Cortex of kidney (tissue), 1 donor: ENCODE data around the gene TRIM7.
"Not testable (repeated sequence)": the region's sequence is repeated elsewhere in the genome, so short reads cannot be mapped to it uniquely, and the experiment has no call there.

Source experiments
- DNase-seq: peaks from one replicate; lab custom pipeline; 2025; lab: John Stamatoyannopoulos, UW

TRIM7 gene

GRCh38 chr5:181173027-181173419 is 32.0 kb downstream of the TRIM7 start:
- no peak for DNase-seq

DNA sequence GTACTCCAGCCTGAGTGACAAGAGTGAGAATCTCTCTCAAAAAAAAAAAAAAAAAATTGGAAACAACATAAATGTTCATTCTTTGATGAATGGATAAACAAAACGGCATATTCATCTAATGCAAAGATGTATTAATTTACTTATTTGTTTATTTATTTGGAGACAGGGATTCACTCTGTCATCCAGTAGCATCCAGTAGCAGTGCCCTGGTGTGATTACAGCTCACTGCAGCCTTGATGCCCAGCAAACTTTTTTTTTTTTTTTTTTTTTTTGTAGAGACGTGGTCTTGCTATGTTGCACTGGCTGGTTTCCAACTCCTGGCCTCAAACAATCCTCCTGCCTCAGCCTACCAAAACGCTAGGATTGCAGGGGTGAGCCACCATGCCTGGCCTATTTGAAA is 33.2 kb downstream of the TRIM7 start:
- no peak for DNase-seq

DNA sequence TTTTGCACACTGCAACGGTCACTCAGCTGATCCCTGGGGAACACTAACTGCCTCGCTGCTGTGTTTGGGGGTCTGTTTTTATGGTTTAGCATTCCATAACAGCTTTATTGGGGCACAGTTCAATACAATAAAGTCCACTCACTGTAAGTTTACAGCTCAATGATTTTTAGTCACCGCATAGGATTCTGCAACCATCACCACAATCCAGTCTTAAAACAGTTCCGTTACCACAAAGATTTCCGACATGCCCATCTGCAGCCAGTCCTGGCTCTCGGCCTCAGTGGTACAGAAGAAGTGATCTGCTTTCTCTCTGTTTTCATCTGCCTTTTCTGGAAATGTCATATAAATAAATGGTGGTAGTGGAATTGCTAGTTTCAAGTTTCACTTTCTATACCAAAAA is 34.0 kb downstream of the TRIM7 start:
- DNase-seq = no peak

DNA sequence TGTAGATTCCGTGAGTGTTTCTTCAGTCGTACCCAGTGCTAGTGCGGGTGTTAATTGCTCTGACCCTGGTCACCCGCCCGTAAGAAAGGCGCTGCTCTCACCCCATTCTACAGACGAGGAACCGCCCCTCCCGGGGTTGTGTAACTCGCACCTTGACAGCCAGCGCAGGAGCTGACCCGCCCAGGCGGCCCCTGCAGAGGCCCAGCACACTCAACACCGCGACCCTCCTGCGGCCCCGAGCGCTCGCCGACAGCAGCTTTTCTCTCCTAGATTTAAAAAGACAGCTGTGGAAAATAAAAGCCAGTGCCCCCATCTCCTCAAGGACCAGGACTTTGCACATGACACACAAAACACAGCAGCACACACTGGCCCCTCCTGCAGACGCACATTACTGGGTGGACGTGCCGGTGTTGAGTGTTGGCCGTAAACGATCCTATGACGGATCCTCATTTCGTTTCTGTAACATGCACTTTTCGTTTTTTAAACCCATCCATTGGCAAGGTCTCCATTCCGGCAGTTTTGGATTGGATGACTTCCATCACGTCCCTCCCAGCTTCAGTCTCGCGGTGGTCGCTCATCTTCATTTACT is 34.7 kb downstream of the TRIM7 start:
- no peak for DNase-seq

DNA sequence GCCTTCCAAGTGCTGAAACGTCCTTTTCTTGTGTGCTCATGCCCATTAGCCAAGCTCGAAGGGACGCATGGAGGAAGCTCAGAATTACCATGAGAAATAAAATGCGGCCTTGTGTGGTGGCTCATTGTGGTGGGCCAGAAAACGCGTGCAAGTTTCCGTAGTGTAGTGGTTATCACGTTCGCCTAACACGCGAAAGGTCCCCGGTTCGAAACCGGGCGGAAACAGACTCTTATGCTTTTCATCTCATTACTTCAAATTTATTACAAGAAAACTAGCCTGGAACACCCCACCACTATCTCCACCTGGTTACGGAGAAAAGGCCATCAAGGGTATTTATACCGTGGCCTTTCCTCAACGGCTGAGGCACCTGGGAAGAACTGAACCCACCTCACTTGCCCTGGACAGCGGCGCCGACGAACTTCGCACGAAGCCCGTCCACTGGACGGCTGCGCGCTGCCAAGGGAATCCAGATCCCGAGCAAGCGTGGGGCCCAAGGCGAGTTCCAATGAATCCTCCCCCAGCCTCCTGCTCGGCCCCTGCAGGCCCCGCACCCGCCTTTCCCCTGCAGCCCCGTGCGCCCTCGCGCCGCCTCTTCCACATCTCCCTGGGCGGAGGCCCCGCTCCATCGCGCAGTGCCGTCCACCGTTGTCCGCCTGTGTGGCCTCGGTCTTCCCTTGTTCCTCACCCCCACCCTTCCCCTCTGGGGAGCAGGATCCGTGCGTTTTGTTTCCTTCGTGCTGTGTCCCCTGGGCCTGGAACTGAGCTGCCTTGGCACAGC is 35.3 kb downstream of the TRIM7 start:
- not testable (repeated sequence) for DNase-seq

- DNase-seq = no peak
Observed at GRCh38 chr5:181168595-181169118, 36.3 kb downstream of the TRIM7 start.

GRCh38 chr5:181167814-181168488 is 37.0 kb downstream of the TRIM7 start:
- no peak for DNase-seq

GRCh38 chr5:181166812-181167733 is 37.9 kb downstream of the TRIM7 start:
- DNase-seq = no peak

DNA sequence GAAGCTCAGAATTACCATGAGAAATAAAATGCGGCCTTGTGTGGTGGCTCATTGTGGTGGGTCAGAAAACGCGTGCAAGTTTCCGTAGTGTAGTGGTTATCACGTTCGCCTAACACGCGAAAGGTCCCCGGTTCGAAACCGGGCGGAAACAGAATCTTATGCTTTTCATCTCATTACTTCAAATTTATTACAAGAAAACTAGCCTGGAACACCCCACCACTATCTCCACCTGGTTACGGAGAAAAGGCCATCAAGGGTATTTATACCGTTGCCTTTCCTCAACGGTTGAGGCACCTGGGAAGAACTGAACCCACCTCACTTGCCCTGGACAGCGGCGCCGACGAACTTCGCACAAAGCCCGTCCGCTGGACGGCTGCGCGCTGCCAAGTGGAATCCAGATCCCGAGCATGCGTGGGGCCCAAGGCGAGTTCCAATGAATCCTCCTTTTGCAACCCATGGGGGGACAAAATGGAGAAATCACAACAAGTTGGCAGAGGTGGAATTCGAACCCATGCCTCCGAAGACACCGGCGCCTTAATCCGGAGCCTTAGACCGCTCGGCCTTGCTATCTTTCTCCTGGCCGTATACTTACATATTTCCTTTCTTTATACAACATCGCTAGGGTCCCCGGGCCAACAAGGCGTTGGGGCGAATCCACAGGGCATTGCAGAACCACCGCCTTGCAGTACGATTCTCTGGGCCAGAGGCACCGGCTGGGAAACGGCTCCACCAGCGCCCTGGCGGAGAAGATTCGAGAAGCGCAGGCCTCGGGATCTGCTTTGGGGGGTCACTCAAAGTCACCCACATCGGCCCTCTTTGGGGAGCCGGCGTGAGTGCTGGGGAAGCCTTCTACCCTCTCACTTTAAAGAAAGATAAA is 40.7 kb downstream of the TRIM7 start:
- DNase-seq = no peak

- DNase-seq = no peak
Observed at GRCh38 chr5:181163487-181164075, 41.4 kb downstream of the TRIM7 start.

GRCh38 chr5:181161534-181162175 is 43.3 kb downstream of the TRIM7 start:
- no peak for DNase-seq

DNA sequence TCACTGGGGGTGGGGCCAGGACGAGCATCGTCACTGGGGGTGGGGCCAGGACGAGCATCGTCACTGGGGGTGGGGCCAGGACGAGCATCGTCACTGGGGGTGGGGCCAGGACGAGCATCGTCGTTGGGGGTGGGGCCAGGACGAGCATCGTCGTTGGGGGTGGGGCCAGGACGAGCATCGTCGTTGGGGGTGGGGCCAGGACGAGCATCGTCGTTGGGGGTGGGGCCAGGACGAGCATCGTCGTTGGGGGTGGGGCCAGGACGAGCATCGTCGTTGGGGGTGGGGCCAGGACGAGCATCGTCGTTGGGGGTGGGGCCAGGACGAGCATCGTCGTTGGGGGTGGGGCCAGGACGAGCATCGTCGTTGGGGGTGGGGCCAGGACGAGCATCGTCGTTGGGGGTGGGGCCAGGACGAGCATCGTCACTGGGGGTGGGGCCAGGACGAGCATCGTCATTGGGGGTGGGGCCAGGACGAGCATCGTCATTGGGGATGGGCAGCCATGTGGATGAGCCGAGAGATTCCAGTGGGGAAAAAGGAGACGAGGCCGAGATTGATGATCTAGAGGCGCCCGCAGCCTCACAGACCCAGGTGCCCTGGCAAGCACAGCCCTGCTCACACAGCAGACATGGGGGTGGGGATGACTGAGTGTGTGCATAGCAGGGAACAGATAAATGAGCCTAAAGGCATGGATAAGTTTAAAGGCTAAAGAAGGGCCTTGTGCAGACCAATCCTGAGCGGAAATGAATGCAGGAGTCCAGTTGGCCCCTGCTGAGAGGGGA is 44.1 kb downstream of the TRIM7 start:
- not testable (repeated sequence) for DNase-seq

DNA sequence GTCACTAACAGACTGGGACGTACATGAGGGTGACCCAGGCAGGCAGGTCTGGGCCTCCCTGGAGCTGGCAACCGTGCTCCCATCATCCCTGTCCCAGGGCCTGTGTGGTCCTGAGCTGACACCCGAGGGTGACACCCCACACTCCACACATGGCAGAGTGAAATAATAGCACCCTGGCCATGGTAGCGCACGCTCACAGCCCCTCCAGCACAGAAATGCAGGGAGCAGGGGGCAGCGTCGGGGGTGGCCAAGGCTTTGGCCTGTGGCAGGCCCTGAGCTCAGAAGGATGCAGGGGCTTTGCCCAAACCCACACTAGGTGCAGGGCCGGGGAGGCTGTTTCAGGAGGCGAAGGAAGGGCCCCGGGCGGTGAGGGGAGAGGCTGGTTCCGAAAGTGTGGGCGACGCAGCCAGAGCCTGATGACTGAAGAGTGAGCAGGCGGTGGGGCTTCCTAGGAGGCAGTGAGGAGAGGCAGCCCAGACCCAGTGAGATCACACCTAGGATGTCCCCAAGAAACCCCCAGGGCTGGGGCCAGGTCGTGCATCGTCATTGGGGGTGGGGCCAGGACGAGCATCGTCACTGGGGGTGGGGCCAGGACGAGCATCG is 44.7 kb downstream of the TRIM7 start:
- no peak for DNase-seq

DNA sequence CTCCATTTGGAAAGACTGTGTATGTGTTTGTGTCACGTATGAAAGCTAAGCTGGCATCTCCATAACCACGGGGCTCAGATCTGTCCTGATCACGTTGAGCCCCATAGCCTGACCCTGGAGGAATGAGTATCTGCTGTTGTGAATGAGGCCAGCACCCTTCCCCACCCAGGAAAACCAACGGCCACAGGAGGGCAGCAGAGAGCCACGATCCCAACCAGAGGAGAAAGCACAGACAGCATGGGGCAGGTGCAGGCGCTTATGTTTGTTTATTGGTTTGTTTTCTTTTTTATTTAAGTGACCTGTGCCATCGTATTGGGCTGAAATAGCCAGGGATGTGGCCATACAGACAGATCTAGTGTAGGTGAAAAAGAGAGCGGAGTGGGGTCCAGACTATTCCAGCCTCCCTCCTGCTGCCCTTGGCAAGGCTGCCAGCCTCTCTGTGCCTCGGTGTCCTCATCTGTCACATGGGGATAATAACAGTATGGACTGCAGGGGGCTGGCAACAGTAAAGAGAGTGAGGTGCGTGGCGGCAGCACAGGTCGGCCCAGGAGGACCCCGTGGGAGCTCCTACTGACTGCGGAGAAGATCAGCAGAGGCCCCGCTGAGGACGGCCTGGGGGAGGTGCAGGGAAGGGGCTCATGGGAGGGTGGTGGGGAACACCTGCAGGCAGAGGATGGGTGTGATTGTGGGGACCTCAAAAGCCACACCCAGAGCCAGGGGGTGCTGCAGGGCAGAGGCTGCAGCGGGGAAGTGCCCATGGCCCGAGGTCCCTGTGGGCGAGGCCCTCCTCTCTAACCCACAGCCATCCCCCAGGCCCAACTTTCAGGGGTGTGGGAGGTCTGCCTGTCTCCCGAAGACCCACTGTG is 45.5 kb downstream of the TRIM7 start:
- no peak for DNase-seq

GRCh38 chr5:181158869-181159268 is 46.1 kb downstream of the TRIM7 start:
- no peak for DNase-seq

DNA sequence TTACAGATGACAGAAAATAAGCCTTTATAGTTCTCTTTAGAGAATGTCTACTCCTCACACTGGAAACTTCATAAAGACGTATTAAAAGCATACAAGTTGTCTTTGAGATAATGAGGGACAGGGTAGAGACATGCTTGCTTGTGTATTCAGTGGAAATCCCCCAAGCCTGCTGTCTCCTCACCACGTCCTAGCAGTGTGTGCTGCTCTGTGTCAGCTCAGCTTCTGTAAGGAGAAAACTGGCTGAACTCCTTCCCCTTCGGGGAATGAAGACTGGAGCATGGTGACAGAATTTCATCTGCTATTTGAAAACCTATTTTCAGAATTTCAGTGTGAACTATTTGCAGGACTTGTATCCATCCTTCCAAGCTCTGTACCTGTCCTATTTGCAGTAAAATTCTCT is 48.2 kb downstream of the TRIM7 start:
- no peak for DNase-seq

DNA sequence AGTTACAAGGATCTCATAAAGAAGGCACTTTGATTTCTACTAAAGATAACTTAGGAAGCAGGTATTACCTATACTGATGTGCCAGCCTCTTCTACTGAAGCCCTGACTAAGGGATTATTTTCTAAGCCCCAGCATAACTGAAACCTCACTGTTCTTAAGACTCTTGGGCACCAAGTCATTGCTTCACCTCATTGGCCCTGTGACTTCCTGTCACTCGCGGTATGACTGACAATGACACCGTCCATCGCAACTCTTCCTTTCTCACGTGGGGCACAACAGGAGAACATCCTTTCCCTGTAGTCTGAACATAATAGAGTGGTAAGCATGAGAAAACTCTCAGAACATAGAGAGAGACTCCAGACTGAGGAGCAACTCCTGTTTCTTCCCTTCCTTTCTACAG is 51.2 kb downstream of the TRIM7 start:
- no peak for DNase-seq

DNA sequence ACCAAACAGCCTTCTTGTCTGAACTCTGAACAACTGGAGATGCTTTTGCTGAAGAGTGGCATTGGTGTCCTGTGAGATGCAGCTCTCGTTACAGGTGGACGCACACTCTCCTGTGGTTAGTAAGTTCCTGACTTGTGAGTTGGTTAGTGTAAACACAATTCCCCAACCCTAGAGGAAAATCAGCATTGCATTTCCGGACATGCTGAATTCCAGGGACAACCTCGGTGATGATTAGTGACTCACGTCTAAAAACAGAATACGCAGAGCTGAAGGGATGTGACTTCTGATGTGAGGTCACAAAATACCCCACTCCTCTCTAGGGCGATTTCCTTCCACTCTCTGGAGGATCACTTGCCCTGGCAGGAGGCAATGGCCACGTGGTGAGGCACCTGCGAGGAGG is 52.6 kb downstream of the TRIM7 start:
- DNase-seq = no peak
